DOHH2 (cell line): ENCODE measurements around the gene NAGPA.

Experiments used
- EZH2phosphoT487 ChIP-seq: fragments of 200-600 bp; sonication (generic); IDR thresholded peaks from 2 replicates; pipeline ENCODE4 v1.6.1; 2017; ENCODE audit warnings: borderline replicate concordance, mild to moderate bottlenecking, antibody characterized with exemption, low read length, moderate library complexity, mixed read lengths
- TF ChIP-seq, protein P1 (sequence below): fragments of 200-600 bp; sonication (generic); IDR thresholded peaks from one replicate; pipeline ENCODE4 v1.5.1; 2014; ENCODE audit warnings: antibody characterized with exemption, mild to moderate bottlenecking, low read depth, low read length; ENCODE audit not compliant: poor library complexity, severe bottlenecking

DNA sequence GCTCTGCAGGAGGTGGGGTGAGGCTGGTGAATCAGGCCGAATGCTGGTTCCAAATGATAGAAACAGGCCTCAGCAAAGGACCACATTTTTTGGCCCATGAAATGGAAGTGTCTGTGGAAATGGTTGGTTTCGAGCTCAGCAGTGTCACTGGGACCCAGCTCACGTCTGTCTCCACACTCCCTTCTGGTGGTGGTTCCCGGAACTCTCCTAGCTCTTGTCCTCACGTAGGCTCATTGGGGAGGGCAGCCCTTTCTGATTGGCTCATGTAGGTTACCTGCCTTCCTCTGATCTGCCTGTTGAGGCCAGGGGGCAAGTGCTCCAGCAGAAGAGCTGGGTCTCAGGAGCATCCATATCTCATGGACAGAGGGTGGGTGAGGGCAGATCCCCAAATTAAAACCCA is 41.9 kb upstream of the NAGPA start:
- TF ChIP-seq, protein P1, sequence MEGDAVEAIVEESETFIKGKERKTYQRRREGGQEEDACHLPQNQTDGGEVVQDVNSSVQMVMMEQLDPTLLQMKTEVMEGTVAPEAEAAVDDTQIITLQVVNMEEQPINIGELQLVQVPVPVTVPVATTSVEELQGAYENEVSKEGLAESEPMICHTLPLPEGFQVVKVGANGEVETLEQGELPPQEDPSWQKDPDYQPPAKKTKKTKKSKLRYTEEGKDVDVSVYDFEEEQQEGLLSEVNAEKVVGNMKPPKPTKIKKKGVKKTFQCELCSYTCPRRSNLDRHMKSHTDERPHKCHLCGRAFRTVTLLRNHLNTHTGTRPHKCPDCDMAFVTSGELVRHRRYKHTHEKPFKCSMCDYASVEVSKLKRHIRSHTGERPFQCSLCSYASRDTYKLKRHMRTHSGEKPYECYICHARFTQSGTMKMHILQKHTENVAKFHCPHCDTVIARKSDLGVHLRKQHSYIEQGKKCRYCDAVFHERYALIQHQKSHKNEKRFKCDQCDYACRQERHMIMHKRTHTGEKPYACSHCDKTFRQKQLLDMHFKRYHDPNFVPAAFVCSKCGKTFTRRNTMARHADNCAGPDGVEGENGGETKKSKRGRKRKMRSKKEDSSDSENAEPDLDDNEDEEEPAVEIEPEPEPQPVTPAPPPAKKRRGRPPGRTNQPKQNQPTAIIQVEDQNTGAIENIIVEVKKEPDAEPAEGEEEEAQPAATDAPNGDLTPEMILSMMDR = no peak
- TF ChIP-seq EZH2phosphoT487 = no peak
